A673 (cell line): ENCODE results near the gene ASMTL. TPM values are rescaled to one million over a fixed set of nuclear protein-coding genes. Genes with fewer than 3 reads are reported as not detected.

Source experiments
- BruUV-seq: library from RNA; stranded (reverse); fragments of 400-500 nt; replicated peaks from 2 replicates; lab custom pipeline; 2021; lab: Mats Ljungman, UMichigan
- CTCF ChIA-PET: fragments of 300-600 bp; sonication (Branson Sonifier 250); formaldehyde crosslinking; loops from one replicate; lab custom pipeline; 2022; ENCODE audit warnings: antibody characterized with exemption; lab: Charles Lee
- POLR2A ChIA-PET: fragments of 300-600 bp; sonication (Branson Sonifier 250); formaldehyde crosslinking; loops from one replicate; lab custom pipeline; 2022; ENCODE audit warnings: antibody characterized with exemption; ENCODE audit not compliant: low non-redundant PET; lab: Charles Lee
- DNase-seq: peaks from one replicate; pipeline ENCODE4 v3.0.0-alpha.2; 2015; ENCODE audit warnings: low spot score
- H3K27ac ChIP-seq: fragments of 200-600 bp; sonication (generic); 2 replicates; pipeline ENCODE4 v1.5.1; 2016; ENCODE audit warnings: mixed run types, low read depth, mild to moderate bottlenecking, mixed read lengths, antibody characterized with exemption, low read length; ENCODE audit not compliant: poor library complexity, severe bottlenecking
- H3K27me3 ChIP-seq: fragments of 200-600 bp; sonication (generic); replicated peaks from 2 replicates; pipeline ENCODE4 v1.6.1; 2017; ENCODE audit warnings: mixed run types, low read depth, mild to moderate bottlenecking, mixed read lengths, antibody characterized with exemption, low read length; ENCODE audit not compliant: insufficient read depth, poor library complexity
- H3K36me3 ChIP-seq: fragments of 200-600 bp; sonication (generic); 2 replicates; pipeline ENCODE4 v1.6.1; 2016; ENCODE audit warnings: mixed run types, mild to moderate bottlenecking, mixed read lengths, antibody characterized with exemption, low read length; ENCODE audit not compliant: insufficient read depth, poor library complexity, severe bottlenecking
- H3K4me1 ChIP-seq: fragments of 200-600 bp; sonication (generic); 2 replicates; pipeline ENCODE4 v1.6.1; 2017; ENCODE audit warnings: mixed run types, mild to moderate bottlenecking, mixed read lengths, antibody characterized with exemption, low read length; ENCODE audit not compliant: insufficient read depth, poor library complexity, severe bottlenecking
- H3K4me3 ChIP-seq: fragments of 200-600 bp; sonication (generic); 2 replicates; pipeline ENCODE4 v1.5.1; 2016; ENCODE audit warnings: low read depth, mixed run types, mild to moderate bottlenecking, mixed read lengths, low read length; ENCODE audit not compliant: poor library complexity, severe bottlenecking
- H3K9me3 ChIP-seq: fragments of 200-600 bp; sonication (generic); 2 replicates; pipeline ENCODE4 v1.6.1; 2016; ENCODE audit warnings: mixed run types, low read depth, mild to moderate bottlenecking, mixed read lengths, antibody characterized with exemption, low read length; ENCODE audit not compliant: poor library complexity, severe bottlenecking
- CTCF ChIP-seq: fragments of 300-800, 200-600 bp; sonication (generic); conservative IDR thresholded peaks from 2 replicates; pipeline ENCODE4 v1.5.1; 2017; ENCODE audit warnings: low read depth, mild to moderate bottlenecking, antibody characterized with exemption, low read length, moderate library complexity, mixed read lengths
- EZH2 ChIP-seq: fragments of 200-600 bp; sonication (generic); IDR thresholded peaks from 2 replicates; pipeline ENCODE4 v1.6.1; 2017; ENCODE audit warnings: borderline replicate concordance, low read depth, mild to moderate bottlenecking, mixed read lengths, antibody characterized with exemption, low read length; ENCODE audit not compliant: poor library complexity, severe bottlenecking
- intact Hi-C: fragments of 100-400 bp; cut with micrococcal nuclease; formaldehyde crosslinking; loops from one replicate; pipeline ENCODE4 v1.10.0; 2022; ENCODE audit not compliant: unreplicated experiment
- total RNA-seq: library from RNA; stranded (reverse); gene quantifications from 2 replicates; pipeline ENCODE4 v1.2.3, GENCODE V29; 2021

Gene ASMTL
- total RNA-seq, 1 experiment from 2014 or later = 24.9 TPM

GRCh38 chrX:1442016-1442665 lies 10.6 kb downstream of the ASMTL start:
- POLR2A ChIA-PET = no interaction called here
- Histone ChIP-seq H3K4me3 (no peak overlapping the region), H3K4me1 (no peaks in the 10 kb centered on the region), H3K9me3 (no peaks in the 10 kb centered on the region), H3K27ac (no peak overlapping the region), H3K36me3 (no peaks in the 10 kb centered on the region), H3K27me3 (no peaks in the 10 kb centered on the region)
- intact Hi-C loops = no loop called here
- TF ChIP-seq EZH2 = no peak
- TF ChIP-seq CTCF = no peak
- DNase-seq = no peak
- no TSS peak for BruUV-seq
- CTCF ChIA-PET = no interaction called here

DNA sequence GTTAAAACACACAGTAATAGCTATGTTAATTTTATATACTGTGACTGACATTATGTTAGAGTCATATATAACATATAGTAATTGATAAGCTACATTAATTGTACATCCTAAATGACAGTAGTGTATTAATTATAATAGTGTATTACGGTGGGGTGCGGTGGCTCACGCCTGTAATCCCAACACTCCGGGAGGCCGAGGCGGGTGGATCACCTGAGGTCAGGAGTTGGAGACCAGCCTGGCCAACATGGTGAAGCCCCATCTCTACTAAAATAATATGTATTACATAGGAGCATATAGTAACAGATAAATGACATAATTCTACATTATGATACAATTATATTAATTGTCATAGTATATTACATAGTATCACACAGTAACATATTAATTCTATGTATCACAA lies 12.2 kb downstream of the ASMTL start:
- no peaks in the 10 kb centered on the region for H3K9me3 ChIP-seq
- ChIA-PET POLR2A (no interaction called here), CTCF (no interaction called here)
- H3K4me3 ChIP-seq = no peak overlapping the region
- peaks cover 5% of the 10 kb centered on the region for H3K36me3 ChIP-seq
- no peak for DNase-seq
- BruUV-seq = no TSS peak
- H3K27ac ChIP-seq = no peak overlapping the region
- intact Hi-C loops = no loop called here
- no peaks in the 10 kb centered on the region for H3K27me3 ChIP-seq
- H3K4me1 ChIP-seq = no peaks in the 10 kb centered on the region
- TF ChIP-seq CTCF (no peak), EZH2 (no peak)

- Histone ChIP-seq H3K36me3 (peaks cover 5% of the 10 kb centered on the region), H3K4me3 (no peak overlapping the region), H3K27ac (no peak overlapping the region), H3K4me1 (no peaks in the 10 kb centered on the region), H3K9me3 (no peaks in the 10 kb centered on the region), H3K27me3 (no peaks in the 10 kb centered on the region)
- no TSS peak for BruUV-seq
- no peak for DNase-seq
- intact Hi-C loops = no loop called here
- no peak for TF ChIP-seq CTCF
- no peak for TF ChIP-seq EZH2
- POLR2A ChIA-PET = no interaction called here
- CTCF ChIA-PET = no interaction called here
Observed at GRCh38 chrX:1435241-1435895, 17.3 kb downstream of the ASMTL start.
